Caco-2 (cell line): Measurements from ENCODE around the gene CHI3L1. TPM values are rescaled to one million over a fixed set of nuclear protein-coding genes. Genes with fewer than 3 reads are reported as not detected.
A peak's percentile ranks its signal among the peaks of the same experiment; 100 is the strongest.

Experiments used
- BruUV-seq: library from RNA; stranded (reverse); fragments of 400-500 nt; replicated peaks from 2 replicates; lab custom pipeline; 2021; lab: Mats Ljungman, UMichigan
- CTCF ChIA-PET: fragments of 300-600 bp; sonication (Branson Sonifier 250); formaldehyde crosslinking; loops from one replicate; lab custom pipeline; 2022; ENCODE audit warnings: antibody characterized with exemption; lab: Charles Lee
- POLR2A ChIA-PET: fragments of 300-600 bp; sonication (Branson Sonifier 250); formaldehyde crosslinking; loops from one replicate; lab custom pipeline; 2022; ENCODE audit warnings: antibody characterized with exemption; lab: Charles Lee
- DNase-seq, 2 experiments: peaks; one replicate each; pipeline versions ENCODE4 v3.0.0 to v3.0.0-alpha.2; 2020 to 2022
- H3K27me3 ChIP-seq: replicated peaks from 2 replicates; pipeline ENCODE4 v1.6.0; 2011; ENCODE audit warnings: low read length; ENCODE audit not compliant: control insufficient read depth, insufficient read depth
- H3K36me3 ChIP-seq: 2 replicates; pipeline ENCODE4 v1.5.1; 2011; ENCODE audit warnings: low read length; ENCODE audit not compliant: control insufficient read depth, insufficient read depth
- H3K4me1 ChIP-seq: fragments of 250-450 bp; sonication (Bioruptor Pico); 2 replicates; pipeline ENCODE4 v1.5.1; 2020; ENCODE audit warnings: mild to moderate bottlenecking
- H3K4me3 ChIP-seq: 2 replicates; pipeline ENCODE4 v1.5.1; 2011; ENCODE audit warnings: low read depth, mild to moderate bottlenecking, control low read depth, low read length
- H3K9me3 ChIP-seq: fragments of 250-450 bp; sonication (Bioruptor Pico); 2 replicates; pipeline ENCODE4 v1.5.1; 2020; ENCODE audit warnings: mild to moderate bottlenecking, moderate library complexity
- H3K27ac Mint-ChIP-seq: one replicate; pipeline ENCODE4 v1.8.0; 2022; ENCODE audit warnings: mixed read lengths; ENCODE audit not compliant: unreplicated experiment
- H3K27me3 Mint-ChIP-seq: one replicate; pipeline ENCODE4 v1.8.0; 2022; ENCODE audit warnings: mixed read lengths; ENCODE audit not compliant: insufficient read depth, unreplicated experiment
- H3K36me3 Mint-ChIP-seq: one replicate; pipeline ENCODE4 v1.8.0; 2022; ENCODE audit warnings: mild to moderate bottlenecking, mixed read lengths; ENCODE audit not compliant: insufficient read depth, unreplicated experiment
- H3K4me1 Mint-ChIP-seq: one replicate; pipeline ENCODE4 v1.8.0; 2022; ENCODE audit warnings: low read depth, mixed read lengths; ENCODE audit not compliant: unreplicated experiment
- H3K4me3 Mint-ChIP-seq: one replicate; pipeline ENCODE4 v1.8.0; 2022; ENCODE audit warnings: mild to moderate bottlenecking, moderate library complexity, mixed read lengths; ENCODE audit not compliant: unreplicated experiment
- H3K9me3 Mint-ChIP-seq: one replicate; pipeline ENCODE4 v1.8.0; 2022; ENCODE audit warnings: mixed read lengths; ENCODE audit not compliant: unreplicated experiment
- intact Hi-C: fragments of 100-400 bp; cut with micrococcal nuclease; formaldehyde crosslinking; loops from one replicate; pipeline ENCODE4 v1.10.0; 2022; ENCODE audit not compliant: unreplicated experiment
- total RNA-seq: library from RNA; stranded (reverse); gene quantifications from 2 replicates; pipeline ENCODE4 v1.2.3, GENCODE V29; 2022
- TF ChIP-seq, protein P1 (sequence below), 2 experiments: fragments of 200-600 bp in 1 of 2; IDR thresholded peaks; 1 replicate in 1 of 2; 2 replicates in 1 of 2; pipeline versions ENCODE4 v1.5.1 to v1.8.0; 2011 to 2022; ENCODE audit warnings: antibody characterized with exemption in 1 of 2, control low read depth in 1 of 2, inconsistent platforms in 1 of 2, low read depth in 1 of 2, low read length in 1 of 2, mild to moderate bottlenecking in 1 of 2, moderate library complexity in 1 of 2; ENCODE audit not compliant: insufficient read depth in 1 of 2, severe bottlenecking in 1 of 2, unreplicated experiment in 1 of 2

The CHI3L1 gene
- total RNA-seq, 1 experiment from 2014 or later: 235 TPM

DNA sequence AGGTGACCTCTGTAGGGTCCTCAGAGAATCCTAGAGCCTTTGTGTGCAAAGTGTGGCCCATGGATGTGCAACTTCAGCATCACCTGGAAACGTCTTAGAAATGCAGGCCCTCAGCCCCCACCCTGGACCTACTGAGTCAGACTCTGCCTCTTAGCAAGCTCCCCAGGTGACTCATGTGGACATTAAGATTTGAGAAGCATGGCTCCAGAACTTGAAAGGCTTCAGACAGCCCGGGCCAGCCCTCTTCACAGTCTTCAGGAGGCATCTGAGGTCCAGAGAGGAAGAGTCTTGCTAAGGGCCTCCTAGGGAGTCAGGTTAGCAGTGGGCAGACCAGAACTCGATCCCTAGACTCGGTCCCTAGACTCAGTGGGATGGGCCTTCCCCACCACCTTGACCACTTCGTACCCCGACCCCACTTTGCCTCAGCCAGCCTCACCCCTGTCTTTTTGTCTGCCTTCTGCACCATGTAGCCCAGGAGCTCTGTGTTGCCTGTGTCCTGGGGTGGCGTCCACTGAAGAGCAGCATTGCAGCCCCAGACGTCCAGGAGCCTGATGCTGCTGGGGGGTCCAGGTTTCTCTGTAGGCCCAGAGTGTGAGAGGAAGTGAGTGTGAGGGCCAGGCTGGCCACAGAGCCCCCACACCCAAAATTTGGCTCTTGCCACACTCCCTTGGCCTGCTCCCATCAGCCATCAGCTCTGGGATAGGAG, 15.7 kb downstream of the CHI3L1 start:
- Mint-ChIP-seq H3K36me3 (peaks cover 50% of the 10 kb centered on the region), H3K4me3 (no peak overlapping the region), H3K27me3 (no peaks in the 10 kb centered on the region), H3K27ac (peak overlapping the region; percentile 86), H3K4me1 (peaks cover 68% of the 10 kb centered on the region), H3K9me3 (no peaks in the 10 kb centered on the region)
- ChIA-PET CTCF (no interaction called here), POLR2A (no interaction called here)
- BruUV-seq: no TSS peak
- Histone ChIP-seq H3K9me3 (no peaks in the 10 kb centered on the region), H3K27me3 (no peaks in the 10 kb centered on the region), H3K36me3 (no peaks in the 10 kb centered on the region), H3K4me3 (no peak overlapping the region), H3K4me1 (peaks cover 63% of the 10 kb centered on the region)
- no peak for DNase-seq
- intact Hi-C loops: loop anchor here (5.0 kb wide), 1 partner anchor 43 kb away; the partner anchor contains the start of gene ADORA1
- TF ChIP-seq, protein P1, sequence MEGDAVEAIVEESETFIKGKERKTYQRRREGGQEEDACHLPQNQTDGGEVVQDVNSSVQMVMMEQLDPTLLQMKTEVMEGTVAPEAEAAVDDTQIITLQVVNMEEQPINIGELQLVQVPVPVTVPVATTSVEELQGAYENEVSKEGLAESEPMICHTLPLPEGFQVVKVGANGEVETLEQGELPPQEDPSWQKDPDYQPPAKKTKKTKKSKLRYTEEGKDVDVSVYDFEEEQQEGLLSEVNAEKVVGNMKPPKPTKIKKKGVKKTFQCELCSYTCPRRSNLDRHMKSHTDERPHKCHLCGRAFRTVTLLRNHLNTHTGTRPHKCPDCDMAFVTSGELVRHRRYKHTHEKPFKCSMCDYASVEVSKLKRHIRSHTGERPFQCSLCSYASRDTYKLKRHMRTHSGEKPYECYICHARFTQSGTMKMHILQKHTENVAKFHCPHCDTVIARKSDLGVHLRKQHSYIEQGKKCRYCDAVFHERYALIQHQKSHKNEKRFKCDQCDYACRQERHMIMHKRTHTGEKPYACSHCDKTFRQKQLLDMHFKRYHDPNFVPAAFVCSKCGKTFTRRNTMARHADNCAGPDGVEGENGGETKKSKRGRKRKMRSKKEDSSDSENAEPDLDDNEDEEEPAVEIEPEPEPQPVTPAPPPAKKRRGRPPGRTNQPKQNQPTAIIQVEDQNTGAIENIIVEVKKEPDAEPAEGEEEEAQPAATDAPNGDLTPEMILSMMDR (IDR thresholded peaks at IDR 0.05; ENCODE audit: insufficient read depth in 1 of 2, low read depth in 1 of 2, low read length in 1 of 2, severe bottlenecking in 1 of 2, unreplicated experiment in 1 of 2): no peak

DNA sequence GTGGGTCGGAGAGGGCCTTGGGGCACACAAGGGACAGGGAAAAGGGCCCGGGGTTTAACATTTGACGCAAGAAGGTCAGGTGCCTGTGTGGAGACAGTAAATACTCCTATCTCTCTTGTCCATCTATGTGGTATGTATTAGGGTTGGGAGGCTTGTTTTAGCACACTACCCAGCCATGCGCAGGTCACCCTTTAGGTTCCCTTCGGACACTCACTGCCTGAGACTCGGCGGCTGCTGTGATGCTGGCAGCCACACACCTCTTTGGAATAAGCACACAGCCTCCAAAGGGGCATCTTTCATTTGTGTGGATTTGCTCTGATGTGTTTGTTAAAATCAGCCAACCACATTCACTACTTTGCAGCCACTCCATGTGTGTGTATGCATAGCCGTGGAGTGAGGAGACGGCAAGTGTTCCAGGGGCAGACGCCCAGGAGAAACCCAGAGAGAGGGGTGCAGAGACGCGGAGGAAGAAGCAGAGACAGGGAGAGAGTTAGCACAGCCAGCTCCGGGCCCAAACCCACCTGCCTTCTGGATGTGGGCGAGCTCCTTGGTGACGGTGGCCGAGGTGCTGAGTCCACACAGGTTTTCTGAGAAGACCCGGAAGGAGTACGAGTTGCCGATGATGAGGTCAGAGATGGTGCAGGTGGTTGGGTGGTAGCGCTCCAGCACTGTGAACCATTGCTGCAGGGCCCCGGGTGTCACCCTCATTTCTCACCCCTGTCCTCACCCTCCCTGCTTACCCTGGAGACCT, 16.6 kb downstream of the CHI3L1 start:
- TF ChIP-seq, protein P1 (IDR thresholded peaks at IDR 0.05; ENCODE audit: insufficient read depth in 1 of 2, low read depth in 1 of 2, low read length in 1 of 2, severe bottlenecking in 1 of 2, unreplicated experiment in 1 of 2): no peak
- intact Hi-C loops: loop anchor here (5.0 kb wide), 1 partner anchor 43 kb away; the partner anchor contains the start of gene ADORA1
- ChIA-PET POLR2A (no interaction called here), CTCF (interaction anchor here (0.6 to 0.7 kb wide), 2 partner anchors 41 to 43 kb away, joined by 3 read pairs; partner anchors contain the start of gene ADORA1)
- Histone ChIP-seq H3K27me3 (no peaks in the 10 kb centered on the region), H3K4me1 (peaks cover 55% of the 10 kb centered on the region), H3K36me3 (no peaks in the 10 kb centered on the region), H3K9me3 (no peaks in the 10 kb centered on the region), H3K4me3 (no peak overlapping the region)
- H3K4me1 Mint-ChIP-seq: peaks cover 59% of the 10 kb centered on the region
- no peak overlapping the region for H3K4me3 Mint-ChIP-seq
- peak overlapping the region; percentile 86 for H3K27ac Mint-ChIP-seq
- DNase-seq: no peak
- no peaks in the 10 kb centered on the region for H3K9me3 Mint-ChIP-seq
- H3K27me3 Mint-ChIP-seq: no peaks in the 10 kb centered on the region
- no TSS peak for BruUV-seq
- peaks cover 46% of the 10 kb centered on the region for H3K36me3 Mint-ChIP-seq

DNA sequence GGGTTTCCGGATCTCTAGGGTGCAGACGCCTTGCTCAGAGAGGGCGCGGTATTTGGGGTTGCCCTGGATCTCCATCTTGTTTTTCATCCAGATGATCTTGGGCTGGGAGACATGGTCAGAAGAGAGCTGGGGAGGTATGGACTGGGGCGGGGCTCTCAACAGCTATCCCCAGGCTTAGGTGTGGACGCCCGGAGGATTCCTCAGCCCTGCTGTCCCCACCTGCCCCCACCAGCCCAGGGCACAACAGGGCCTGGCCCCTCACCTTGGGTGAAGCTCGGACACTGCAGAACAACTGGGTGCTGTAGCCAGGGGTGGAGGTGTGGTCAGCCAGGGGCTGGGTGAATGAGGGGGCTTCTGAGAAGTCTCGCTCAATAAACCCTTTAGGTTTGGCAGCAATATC, 17.5 kb downstream of the CHI3L1 start:
- Mint-ChIP-seq H3K27me3 (no peaks in the 10 kb centered on the region), H3K27ac (peak overlapping the region; percentile 86), H3K4me3 (no peak overlapping the region), H3K4me1 (peaks cover 55% of the 10 kb centered on the region), H3K9me3 (no peaks in the 10 kb centered on the region), H3K36me3 (peaks cover 43% of the 10 kb centered on the region)
- BruUV-seq: no TSS peak
- no peak for DNase-seq
- TF ChIP-seq, protein P1 (IDR thresholded peaks at IDR 0.05; ENCODE audit: insufficient read depth in 1 of 2, low read depth in 1 of 2, low read length in 1 of 2, severe bottlenecking in 1 of 2, unreplicated experiment in 1 of 2): no peak
- POLR2A ChIA-PET: no interaction called here
- intact Hi-C loops: no loop called here
- Histone ChIP-seq H3K27me3 (no peaks in the 10 kb centered on the region), H3K36me3 (no peaks in the 10 kb centered on the region), H3K9me3 (no peaks in the 10 kb centered on the region), H3K4me3 (no peak overlapping the region), H3K4me1 (peaks cover 48% of the 10 kb centered on the region)
- CTCF ChIA-PET: interaction anchor here (0.7 to 1.2 kb wide), 3 partner anchors 40 to 47 kb away, joined by 3 to 4 read pairs (median 3); no protein-coding TSS in a partner anchor
